ENCODE results near the gene IL1RAPL2. TPM values are rescaled to one million over a fixed set of nuclear protein-coding genes. Genes with fewer than 3 reads are reported as not detected.
A peak's percentile ranks its signal among the peaks of the same experiment; 100 is the strongest.

The IL1RAPL2 gene
- total and polyA plus RNA-seq, 11 donors, result 0.08 to 0.16 (median 0.10) TPM; not detected in 8

GRCh38 chrX:105471597-105471996, 905.6 kb downstream of the IL1RAPL2 start:
- DNase-seq (no peak), ATAC-seq (no peak)
- Histone ChIP-seq H3K9me3 (no peaks in the 10 kb centered on the region), H3K27me3 (no peaks in the 10 kb centered on the region), H3K36me3 (no peaks in the 10 kb centered on the region), H3K4me3 (no peak overlapping the region), H3K4me1 (peaks cover 0 to 3% (median 0%) of the 10 kb centered on the region in 12 donors), H3K27ac (no peak overlapping the region)
- intact Hi-C loops (cut with DNase I), result no loop called here
- TF ChIP-seq CTCF (IDR thresholded peaks at IDR 0.05), result no peak
- no peak for TF ChIP-seq POLR2A (IDR thresholded peaks at IDR 0.05)

GRCh38 chrX:105475801-105476200, 909.8 kb downstream of the IL1RAPL2 start:
- H3K9me3 ChIP-seq, result no peaks in the 10 kb centered on the region
- no peak overlapping the region for H3K27ac ChIP-seq
- intact Hi-C loops (cut with DNase I), result no loop called here
- no peak for TF ChIP-seq POLR2A (IDR thresholded peaks at IDR 0.05)
- no peaks in the 10 kb centered on the region for H3K36me3 ChIP-seq
- no peak for DNase-seq
- H3K27me3 ChIP-seq, result peaks cover 0 to 3% (median 0%) of the 10 kb centered on the region in 9 donors
- ATAC-seq, result no peak
- H3K4me1 ChIP-seq, result peaks cover 0 to 3% (median 0%) of the 10 kb centered on the region in 12 donors
- no peak overlapping the region for H3K4me3 ChIP-seq

- Histone ChIP-seq H3K36me3 (no peaks in the 10 kb centered on the region), H3K4me1 (peaks cover 0 to 3% (median 0%) of the 10 kb centered on the region in 12 donors), H3K27me3 (peaks cover 0 to 3% (median 0%) of the 10 kb centered on the region in 9 donors), H3K9me3 (no peaks in the 10 kb centered on the region), H3K27ac (no peak overlapping the region), H3K4me3 (no peak overlapping the region)
- DNase-seq (no peak), ATAC-seq (no peak)
- intact Hi-C loops (cut with DNase I), result no loop called here
- 83 to 88% (median 83%) methylated on average over 1 of the region's 1 CpG for WGBS, 4 donors
- no peak for TF ChIP-seq CTCF (IDR thresholded peaks at IDR 0.05)
- no peak for TF ChIP-seq POLR2A (IDR thresholded peaks at IDR 0.05)
Observed at GRCh38 chrX:105477351-105477750, 911.4 kb downstream of the IL1RAPL2 start.

GRCh38 chrX:105480646-105481310, 914.8 kb downstream of the IL1RAPL2 start:
- H3K4me3 ChIP-seq, result no peak overlapping the region
- no peaks in the 10 kb centered on the region for H3K36me3 ChIP-seq
- ATAC-seq, result peak; percentile 80 to 93 (median 90)
- peaks cover 0 to 5% (median 0%) of the 10 kb centered on the region in 12 donors for H3K9me3 ChIP-seq
- TF ChIP-seq CTCF (IDR thresholded peaks at IDR 0.05) (no peak), POLR2A (IDR thresholded peaks at IDR 0.05) (no peak)
- intact Hi-C loops (cut with DNase I), result loop anchor here in 1 of 10 donors (5.0 kb wide), 1 partner anchor 127 kb away; no protein-coding TSS in a partner anchor
- H3K27me3 ChIP-seq, result peaks cover 0 to 3% (median 0%) of the 10 kb centered on the region in 9 donors
- H3K4me1 ChIP-seq, result peaks cover 0 to 2% (median 0%) of the 10 kb centered on the region in 12 donors
- peak in 3 of 5 donors; percentile 4 to 22 (median 19) for DNase-seq
- peak overlapping the region in 7 of 12 donors; percentile 18 to 73 (median 51) for H3K27ac ChIP-seq
- WGBS, 4 donors, result 37 to 77% (median 47%) methylated on average over 1 of the region's 1 CpG

Data from heart left ventricle (tissue), 16 donors.